ENCODE data around the gene EML6. TPM values are rescaled to one million over a fixed set of nuclear protein-coding genes. Genes with fewer than 3 reads are reported as not detected.

EML6 gene
- total and polyA plus RNA-seq, 2 of the 8 experiments (the other 6 are each of a cell fraction or from before 2014, with no cell fraction given): 1.2 to 1.6 TPM

DNA sequence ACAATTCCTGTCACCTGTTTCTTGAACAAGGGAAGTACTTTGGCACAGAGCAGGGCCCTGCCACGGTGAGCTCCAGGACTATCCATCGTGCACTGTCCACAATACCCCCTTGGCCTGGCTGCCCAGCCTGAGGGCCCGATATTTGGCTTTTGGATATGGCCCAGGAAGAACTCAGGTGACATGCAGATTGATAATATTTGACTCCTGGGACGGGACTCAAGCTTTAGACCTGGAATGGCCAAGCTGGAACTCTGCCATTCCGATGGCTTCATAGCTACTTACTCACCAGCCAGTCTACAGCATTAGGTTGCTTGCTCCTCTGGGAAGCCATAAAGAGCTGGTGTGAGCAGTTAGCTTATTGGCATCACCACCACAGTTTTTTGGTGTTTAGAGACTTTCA, 26.6 kb downstream of the EML6 start (continued):
- TF ChIP-seq, protein P1, sequence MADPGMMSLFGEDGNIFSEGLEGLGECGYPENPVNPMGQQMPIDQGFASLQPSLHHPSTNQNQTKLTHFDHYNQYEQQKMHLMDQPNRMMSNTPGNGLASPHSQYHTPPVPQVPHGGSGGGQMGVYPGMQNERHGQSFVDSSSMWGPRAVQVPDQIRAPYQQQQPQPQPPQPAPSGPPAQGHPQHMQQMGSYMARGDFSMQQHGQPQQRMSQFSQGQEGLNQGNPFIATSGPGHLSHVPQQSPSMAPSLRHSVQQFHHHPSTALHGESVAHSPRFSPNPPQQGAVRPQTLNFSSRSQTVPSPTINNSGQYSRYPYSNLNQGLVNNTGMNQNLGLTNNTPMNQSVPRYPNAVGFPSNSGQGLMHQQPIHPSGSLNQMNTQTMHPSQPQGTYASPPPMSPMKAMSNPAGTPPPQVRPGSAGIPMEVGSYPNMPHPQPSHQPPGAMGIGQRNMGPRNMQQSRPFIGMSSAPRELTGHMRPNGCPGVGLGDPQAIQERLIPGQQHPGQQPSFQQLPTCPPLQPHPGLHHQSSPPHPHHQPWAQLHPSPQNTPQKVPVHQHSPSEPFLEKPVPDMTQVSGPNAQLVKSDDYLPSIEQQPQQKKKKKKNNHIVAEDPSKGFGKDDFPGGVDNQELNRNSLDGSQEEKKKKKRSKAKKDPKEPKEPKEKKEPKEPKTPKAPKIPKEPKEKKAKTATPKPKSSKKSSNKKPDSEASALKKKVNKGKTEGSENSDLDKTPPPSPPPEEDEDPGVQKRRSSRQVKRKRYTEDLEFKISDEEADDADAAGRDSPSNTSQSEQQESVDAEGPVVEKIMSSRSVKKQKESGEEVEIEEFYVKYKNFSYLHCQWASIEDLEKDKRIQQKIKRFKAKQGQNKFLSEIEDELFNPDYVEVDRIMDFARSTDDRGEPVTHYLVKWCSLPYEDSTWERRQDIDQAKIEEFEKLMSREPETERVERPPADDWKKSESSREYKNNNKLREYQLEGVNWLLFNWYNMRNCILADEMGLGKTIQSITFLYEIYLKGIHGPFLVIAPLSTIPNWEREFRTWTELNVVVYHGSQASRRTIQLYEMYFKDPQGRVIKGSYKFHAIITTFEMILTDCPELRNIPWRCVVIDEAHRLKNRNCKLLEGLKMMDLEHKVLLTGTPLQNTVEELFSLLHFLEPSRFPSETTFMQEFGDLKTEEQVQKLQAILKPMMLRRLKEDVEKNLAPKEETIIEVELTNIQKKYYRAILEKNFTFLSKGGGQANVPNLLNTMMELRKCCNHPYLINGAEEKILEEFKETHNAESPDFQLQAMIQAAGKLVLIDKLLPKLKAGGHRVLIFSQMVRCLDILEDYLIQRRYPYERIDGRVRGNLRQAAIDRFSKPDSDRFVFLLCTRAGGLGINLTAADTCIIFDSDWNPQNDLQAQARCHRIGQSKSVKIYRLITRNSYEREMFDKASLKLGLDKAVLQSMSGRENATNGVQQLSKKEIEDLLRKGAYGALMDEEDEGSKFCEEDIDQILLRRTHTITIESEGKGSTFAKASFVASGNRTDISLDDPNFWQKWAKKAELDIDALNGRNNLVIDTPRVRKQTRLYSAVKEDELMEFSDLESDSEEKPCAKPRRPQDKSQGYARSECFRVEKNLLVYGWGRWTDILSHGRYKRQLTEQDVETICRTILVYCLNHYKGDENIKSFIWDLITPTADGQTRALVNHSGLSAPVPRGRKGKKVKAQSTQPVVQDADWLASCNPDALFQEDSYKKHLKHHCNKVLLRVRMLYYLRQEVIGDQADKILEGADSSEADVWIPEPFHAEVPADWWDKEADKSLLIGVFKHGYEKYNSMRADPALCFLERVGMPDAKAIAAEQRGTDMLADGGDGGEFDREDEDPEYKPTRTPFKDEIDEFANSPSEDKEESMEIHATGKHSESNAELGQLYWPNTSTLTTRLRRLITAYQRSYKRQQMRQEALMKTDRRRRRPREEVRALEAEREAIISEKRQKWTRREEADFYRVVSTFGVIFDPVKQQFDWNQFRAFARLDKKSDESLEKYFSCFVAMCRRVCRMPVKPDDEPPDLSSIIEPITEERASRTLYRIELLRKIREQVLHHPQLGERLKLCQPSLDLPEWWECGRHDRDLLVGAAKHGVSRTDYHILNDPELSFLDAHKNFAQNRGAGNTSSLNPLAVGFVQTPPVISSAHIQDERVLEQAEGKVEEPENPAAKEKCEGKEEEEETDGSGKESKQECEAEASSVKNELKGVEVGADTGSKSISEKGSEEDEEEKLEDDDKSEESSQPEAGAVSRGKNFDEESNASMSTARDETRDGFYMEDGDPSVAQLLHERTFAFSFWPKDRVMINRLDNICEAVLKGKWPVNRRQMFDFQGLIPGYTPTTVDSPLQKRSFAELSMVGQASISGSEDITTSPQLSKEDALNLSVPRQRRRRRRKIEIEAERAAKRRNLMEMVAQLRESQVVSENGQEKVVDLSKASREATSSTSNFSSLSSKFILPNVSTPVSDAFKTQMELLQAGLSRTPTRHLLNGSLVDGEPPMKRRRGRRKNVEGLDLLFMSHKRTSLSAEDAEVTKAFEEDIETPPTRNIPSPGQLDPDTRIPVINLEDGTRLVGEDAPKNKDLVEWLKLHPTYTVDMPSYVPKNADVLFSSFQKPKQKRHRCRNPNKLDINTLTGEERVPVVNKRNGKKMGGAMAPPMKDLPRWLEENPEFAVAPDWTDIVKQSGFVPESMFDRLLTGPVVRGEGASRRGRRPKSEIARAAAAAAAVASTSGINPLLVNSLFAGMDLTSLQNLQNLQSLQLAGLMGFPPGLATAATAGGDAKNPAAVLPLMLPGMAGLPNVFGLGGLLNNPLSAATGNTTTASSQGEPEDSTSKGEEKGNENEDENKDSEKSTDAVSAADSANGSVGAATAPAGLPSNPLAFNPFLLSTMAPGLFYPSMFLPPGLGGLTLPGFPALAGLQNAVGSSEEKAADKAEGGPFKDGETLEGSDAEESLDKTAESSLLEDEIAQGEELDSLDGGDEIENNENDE (IDR thresholded peaks at IDR 0.05; ENCODE audit: insufficient replicate concordance, low read length): no peak
- no peak for TF ChIP-seq CTBP2 (IDR thresholded peaks at IDR 0.05; ENCODE audit: borderline replicate concordance, insufficient read depth, insufficient read length, low read length)
- no peak for TF ChIP-seq SIX5 (IDR thresholded peaks at IDR 0.05; ENCODE audit: low read depth, low read length)
- no peak for TF ChIP-seq SUZ12 (IDR thresholded peaks at IDR 0.05; ENCODE audit: low read length)
- no peak for TF ChIP-seq TAF1 (IDR thresholded peaks at IDR 0.05; ENCODE audit: low read depth, low read length)
- TF ChIP-seq SIN3A (conservative IDR thresholded peaks at IDR 0.05 in 1 of 2, IDR thresholded peaks at IDR 0.05 in 1 of 2; ENCODE audit: low read depth in 1 of 2, low read length in 2 of 2): no peak
- TF ChIP-seq EGR1 (IDR thresholded peaks at IDR 0.05; ENCODE audit: borderline replicate concordance, low read depth, low read length): no peak
